HUES48 (cell line): ENCODE data around the gene BEGAIN.

Experiments
- H3K27ac ChIP-seq: one replicate; pipeline ENCODE4 v1.7.0; 2013; ENCODE audit warnings: low read depth, low read length, inconsistent platforms
- H3K27me3 ChIP-seq: 2 replicates; pipeline ENCODE4 v1.6.1; 2013; ENCODE audit warnings: mild to moderate bottlenecking, low read length; ENCODE audit not compliant: control insufficient read depth, insufficient read depth
- H3K36me3 ChIP-seq: 2 replicates; pipeline ENCODE4 v1.6.1; 2013; ENCODE audit warnings: low read length; ENCODE audit not compliant: control insufficient read depth, insufficient read depth
- H3K4me1 ChIP-seq: 2 replicates; pipeline ENCODE4 v1.6.1; 2013; ENCODE audit warnings: mild to moderate bottlenecking, low read length; ENCODE audit not compliant: control insufficient read depth, insufficient read depth
- H3K4me3 ChIP-seq: 2 replicates; pipeline ENCODE4 v1.5.1; 2013; ENCODE audit warnings: mild to moderate bottlenecking, low read depth, low read length
- H3K9ac ChIP-seq: 2 replicates; pipeline ENCODE4 v1.6.1; 2013; ENCODE audit warnings: mild to moderate bottlenecking, low read depth, low read length, moderate library complexity
- H3K9me3 ChIP-seq: 2 replicates; pipeline ENCODE4 v1.6.1; 2013; ENCODE audit warnings: low read length; ENCODE audit not compliant: control insufficient read depth, insufficient read depth

Gene BEGAIN

GRCh38 chr14:100490252-100490651 lies 97.0 kb downstream of the BEGAIN start:
- H3K27me3 ChIP-seq = no peaks in the 10 kb centered on the region
- no peaks in the 10 kb centered on the region for H3K4me1 ChIP-seq

GRCh38 chr14:100488057-100488456 lies 99.2 kb downstream of the BEGAIN start:
- H3K4me1 ChIP-seq = no peaks in the 10 kb centered on the region
- no peaks in the 10 kb centered on the region for H3K9me3 ChIP-seq
- no peak overlapping the region for H3K27ac ChIP-seq
- no peaks in the 10 kb centered on the region for H3K36me3 ChIP-seq
- H3K9ac ChIP-seq = no peak overlapping the region
- H3K4me3 ChIP-seq = no peak overlapping the region
- no peaks in the 10 kb centered on the region for H3K27me3 ChIP-seq

More at GRCh38 chr14:100490252-100490651, 97.0 kb downstream of the BEGAIN start:
- no peak overlapping the region for H3K4me3 ChIP-seq
- H3K9ac ChIP-seq = no peak overlapping the region
- no peaks in the 10 kb centered on the region for H3K9me3 ChIP-seq
- no peak overlapping the region for H3K27ac ChIP-seq
- no peaks in the 10 kb centered on the region for H3K36me3 ChIP-seq

- no peak overlapping the region for H3K27ac ChIP-seq
- H3K4me3 ChIP-seq = no peak overlapping the region
- no peaks in the 10 kb centered on the region for H3K4me1 ChIP-seq
- no peaks in the 10 kb centered on the region for H3K9me3 ChIP-seq
- no peaks in the 10 kb centered on the region for H3K36me3 ChIP-seq
- H3K9ac ChIP-seq = no peak overlapping the region
- no peaks in the 10 kb centered on the region for H3K27me3 ChIP-seq
Measured at GRCh38 chr14:100487304-100487703, 99.9 kb downstream of the BEGAIN start.
